ENCODE results near the gene SLC5A11.

DNA sequence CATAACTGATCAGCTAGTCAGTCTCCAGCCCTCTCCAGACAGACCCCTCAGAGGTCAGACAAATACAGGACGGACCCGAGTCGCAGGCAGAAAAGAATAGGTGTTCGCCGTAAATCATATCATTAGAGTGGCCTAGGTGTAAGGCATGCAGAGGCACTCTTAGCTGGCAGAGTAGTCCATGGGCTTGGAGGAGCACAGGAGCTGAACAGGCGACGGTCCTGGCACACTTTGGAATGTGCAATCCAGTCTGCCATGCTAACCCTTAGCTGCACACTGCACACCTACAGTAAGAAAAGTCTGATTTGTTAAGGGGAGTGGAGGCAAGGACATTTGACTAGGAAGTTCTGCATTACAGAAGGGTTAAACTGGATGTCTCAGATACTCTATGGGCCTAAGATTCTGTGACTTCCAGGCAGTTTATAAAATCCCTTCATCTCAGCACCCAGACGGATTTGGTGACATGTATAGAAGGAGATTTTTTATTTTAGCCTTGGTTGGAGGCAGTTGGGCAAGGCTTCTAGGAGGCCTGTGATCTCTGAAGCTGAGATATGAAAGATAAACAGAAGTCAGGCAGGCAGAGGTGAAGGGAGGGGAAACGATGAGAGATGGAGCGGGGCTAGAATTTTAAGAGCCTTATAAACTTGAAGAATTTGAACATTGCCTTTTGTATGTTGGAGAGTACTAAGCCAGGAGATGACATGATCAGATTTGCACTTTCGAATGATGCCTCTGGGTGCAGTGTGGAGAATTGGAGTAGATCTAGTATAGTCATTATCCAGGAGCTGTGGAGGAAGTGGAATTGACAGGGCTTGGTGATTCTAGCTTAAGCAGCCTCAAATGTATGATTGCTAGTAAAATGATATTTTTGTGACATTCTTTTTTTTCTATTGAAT lies 34.6 kb upstream of the SLC5A11 start:
- no peak for TF ChIP-seq FOXA1 (IDR thresholded peaks at IDR 0.05)
- no peak for TF ChIP-seq ARNT (IDR thresholded peaks at IDR 0.05)
